ENCODE data around the gene TGM2.
A peak's percentile ranks its signal among the peaks of the same experiment; 100 is the strongest.

Gene TGM2

DNA sequence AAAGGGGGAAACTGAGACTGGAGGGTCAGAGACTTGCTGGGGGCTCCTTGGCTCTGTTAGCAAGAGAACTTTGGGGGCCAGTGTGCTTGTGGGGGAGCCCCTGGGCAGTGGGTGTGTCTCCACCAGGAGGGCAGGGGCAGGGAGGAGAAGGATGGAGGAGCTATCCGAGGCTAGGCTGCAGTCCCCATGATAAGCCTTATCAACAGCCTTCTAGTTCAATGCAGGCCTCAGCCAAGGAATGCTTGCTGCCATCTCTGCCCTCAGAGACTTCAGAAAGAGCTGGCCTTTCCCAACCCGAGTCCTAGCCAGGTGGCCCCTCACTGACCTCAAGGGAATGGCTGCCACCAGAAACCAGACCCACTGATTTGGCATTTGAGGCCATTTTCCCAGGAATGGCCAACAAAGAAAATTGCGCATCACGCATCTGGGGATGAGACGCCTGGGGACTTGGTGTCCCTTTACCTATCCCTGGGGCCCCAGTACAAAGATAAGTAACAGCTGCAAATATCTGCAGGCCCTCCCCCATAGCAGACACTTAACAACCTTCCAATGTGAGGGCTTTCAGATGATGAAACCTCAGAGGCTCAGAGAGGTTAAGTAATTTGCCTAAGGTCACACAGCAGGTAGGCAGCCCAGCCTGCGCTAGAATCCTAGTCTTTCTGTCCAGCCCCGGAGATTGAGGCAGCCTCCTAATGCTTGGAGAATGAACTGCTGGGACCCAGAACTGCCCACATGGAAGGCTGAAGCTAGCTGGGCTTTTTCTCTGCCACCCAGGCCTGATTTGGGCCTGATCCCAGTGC, 4.9 kb downstream of the TGM2 start:
- DNase-seq, result no peak

DNA sequence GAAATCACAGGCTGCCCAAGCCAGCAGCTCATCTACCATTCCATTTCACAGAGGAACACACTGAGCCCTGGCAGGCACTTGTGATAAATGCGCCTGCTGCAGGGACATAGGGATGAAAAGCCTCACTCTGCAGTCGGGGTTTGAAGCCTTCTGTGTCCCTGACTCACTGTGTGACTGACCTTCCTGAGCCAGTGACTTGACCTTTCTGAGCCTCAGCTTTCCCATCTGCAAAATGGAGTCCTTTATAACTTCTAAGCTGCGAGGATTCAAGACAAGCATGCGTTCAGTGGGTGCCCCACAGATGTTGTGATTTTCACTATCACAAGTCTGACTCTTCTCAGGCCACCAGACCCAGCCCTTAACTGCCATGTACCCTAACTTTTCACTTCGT, 5.5 kb downstream of the TGM2 start:
- no peak for DNase-seq

DNA sequence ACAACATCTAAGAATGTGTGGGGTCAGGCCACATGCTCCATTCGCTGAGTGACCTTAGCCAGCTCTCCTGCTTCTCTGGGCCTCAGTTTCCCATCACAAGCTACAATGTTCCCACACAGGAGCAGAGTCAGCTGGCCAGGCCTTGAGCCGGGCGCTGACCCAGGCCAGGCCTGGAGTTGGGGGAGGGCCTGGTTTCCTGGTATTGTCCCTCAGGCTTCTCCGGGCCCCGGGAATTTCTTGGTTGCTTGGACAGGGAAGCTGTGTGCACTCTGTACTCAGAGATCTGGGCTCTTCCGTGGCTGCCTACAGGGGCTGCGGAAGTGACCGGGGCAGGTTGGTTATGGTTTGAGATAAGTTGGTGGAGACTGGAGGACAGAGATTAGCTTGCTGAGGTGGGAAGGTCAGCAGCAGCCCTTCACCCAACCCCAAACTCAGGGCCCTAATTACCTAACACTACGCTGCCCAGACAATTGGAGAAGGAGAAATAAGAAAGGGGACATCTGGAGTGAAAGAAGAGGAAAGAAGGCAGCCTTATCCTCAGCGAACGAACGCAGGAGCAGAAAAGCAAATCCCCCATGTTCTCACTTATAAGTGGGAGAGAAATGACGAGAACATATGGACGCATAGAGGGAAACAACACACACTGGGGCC, 6.2 kb downstream of the TGM2 start:
- no peak for DNase-seq

DNA sequence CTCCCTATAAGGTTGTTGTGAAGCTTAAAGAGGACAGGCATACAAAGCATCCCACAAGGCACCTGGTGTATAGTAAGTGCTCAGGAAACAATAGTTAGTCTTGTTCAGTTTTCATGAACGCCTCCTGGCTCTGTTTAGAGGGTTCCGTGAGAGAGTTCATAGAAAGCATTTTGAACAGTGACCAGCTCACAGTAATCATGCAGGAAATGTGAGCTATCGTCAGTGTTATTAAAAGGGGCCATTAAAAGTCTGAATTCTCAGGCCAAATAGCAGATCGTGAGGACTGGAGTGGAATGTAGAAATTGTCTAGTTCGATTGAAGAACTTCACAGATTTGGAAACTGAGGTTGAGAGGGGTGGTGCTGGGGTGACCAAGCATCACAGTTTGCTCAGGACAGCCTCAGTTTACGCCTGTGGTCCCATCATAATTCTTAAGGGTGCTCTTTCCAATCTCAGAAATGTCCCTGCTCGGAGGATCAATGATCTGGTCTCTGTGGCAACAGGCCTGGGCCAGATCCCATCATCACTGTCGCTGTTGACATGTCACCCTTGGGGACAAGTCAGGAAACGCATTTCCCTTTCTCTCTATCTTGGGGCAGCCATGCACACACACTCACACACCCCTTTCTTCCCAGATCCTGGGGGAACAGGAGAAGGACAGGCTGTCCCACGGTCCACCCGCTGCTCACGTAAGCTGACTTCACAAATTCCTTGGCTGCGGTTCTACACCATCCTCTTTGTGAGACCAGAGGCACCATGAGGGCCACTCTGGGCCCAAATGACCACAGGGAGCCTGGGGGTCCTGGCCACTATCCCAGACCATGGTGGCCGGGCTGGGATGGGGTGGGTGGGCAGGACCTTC, 7.2 kb downstream of the TGM2 start:
- DNase-seq, result no peak

DNA sequence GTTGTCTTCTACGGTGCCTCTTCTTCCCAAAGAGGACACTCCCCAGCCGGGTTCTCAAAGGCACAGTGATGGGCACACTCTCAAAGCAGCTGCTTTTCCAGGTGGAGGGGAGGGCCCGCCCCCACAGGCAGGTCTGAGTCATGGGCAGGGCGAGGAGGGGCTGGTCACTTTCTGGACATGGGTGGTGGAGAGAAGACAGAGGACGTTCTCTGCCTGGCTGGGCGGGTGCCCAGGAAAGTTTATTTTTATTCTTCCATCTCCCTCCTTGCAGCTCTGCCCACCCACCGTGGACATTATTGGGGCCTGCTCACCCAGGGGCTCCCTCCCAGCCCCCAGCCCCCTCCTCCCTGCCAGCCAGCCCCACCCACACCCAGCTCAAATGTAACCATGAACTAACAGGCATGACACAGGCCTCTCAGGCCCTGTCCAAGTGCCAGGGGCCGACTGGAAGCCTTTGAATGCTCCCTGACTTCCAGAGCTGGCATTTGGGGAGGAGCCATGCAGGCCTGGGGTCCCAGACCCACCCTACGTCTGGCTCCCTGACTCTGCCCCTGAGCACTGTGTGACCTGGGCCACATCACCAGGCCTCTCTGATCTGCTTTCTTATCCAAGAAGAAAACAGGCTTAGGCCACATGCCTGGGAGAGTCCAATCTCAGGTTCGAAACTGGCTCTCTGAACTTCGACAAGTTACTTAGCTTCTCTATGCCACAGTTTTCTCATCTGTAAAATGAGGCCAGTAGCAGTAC, 8.0 kb downstream of the TGM2 start:
- no peak for DNase-seq

DNA sequence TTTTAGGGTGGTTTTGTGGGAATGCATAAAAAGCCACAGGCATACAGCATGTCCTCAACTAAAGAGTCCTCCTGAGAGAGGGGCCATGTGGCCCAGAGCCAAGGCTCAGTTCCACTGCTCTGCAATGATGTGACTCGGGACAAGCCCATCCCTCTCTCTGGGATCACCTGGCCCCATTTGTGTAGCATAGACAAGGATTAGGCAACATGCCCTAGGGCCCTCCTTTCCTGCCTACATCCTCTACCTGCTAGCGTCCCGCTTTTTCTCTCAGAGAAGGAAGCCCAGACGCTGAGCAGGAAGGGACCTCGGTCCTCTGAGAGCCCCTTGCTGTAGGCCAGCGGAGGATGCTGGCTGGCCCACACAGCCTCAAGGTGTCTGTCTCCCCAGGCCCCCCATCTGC, 8.8 kb downstream of the TGM2 start:
- no peak for DNase-seq

DNA sequence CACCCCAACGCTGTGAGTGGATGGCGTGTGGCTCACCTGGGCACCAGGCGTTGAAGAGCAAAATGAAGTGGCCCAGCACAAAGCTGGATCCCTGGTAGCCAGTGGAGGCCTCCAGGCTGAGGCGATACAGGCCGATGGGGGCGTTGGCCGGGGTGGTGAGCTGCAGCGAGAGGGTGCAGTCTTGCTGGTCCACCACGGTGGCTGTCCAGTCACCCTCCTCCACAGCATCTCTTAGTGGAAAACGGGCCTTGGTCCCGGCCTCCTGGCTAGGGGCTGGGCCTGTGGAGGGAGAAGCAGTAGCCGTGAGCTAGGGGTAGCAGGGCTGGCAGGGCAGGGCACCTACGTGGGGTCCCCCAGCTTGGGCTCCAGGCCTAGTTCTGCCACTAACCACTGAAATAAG, 9.3 kb downstream of the TGM2 start:
- DNase-seq, result no peak

DNA sequence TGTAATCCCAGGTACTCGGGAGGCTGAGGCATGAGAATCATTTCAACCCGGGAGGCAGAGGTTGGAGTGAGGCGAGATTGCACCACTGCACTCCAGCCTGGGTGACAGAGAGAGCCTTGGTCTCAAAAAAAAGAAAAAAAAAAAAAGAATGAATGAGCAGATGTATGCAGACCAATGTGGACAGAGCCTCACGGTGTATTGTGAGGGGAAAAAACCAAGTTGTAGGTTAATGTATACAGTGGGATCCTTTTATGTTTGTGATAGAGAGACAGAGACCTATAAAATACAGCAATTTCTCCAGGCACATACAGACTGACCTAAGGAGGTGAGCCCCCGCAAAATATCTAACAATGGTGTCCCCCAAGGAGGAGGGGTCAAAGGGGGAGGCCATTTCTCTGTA, 11.7 kb downstream of the TGM2 start:
- DNase-seq, result no peak

DNA sequence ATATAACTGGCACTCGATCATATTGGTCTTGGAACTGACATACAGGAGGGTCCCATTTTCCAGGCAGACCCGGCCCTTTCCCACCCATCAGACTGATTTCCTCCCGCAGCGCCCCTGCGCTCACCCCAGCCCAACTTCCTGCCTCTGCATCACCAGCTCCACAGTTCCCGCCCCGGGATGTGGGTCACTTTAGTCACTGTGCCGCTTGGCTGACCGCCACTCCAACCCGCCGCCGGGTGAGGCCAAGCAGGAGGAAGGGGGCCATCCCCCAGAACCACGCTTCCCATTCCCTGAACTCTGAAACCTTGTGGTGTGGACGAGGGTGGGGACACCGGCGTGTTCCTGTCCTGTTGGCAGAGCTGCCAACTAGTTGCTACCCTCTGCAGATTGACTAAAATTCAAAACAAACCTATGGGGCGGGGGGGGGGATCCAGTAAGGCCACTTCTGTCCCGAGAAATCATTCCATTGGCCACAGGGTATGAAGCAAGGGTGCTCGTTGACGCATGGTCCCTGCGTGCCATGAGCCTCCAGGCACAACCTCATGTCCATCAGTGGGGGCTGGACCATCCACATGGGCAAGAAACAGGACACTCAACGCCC, 12.3 kb downstream of the TGM2 start:
- no peak for DNase-seq

DNA sequence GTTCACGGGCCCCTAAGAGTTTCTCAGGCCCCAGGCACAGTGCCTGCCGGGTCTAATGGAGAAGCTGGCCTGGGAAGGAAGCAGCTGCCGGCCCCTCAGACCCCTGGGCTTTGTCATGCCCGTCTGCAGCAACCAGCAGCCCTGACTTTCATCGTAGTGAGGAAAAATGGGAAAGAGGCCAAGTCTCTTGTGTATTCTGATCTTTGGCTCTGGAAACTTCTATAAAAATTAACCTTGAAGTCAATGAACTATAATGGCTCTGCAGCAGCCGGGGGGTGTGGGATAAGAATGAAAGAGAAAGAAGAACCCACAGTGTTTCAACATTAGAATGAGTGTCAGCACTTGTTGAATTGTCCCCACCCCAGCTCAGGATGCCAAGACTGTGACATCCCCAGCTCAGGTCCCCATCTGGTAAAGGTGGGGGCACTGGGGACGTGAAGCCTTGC, 12.9 kb downstream of the TGM2 start:
- DNase-seq, result peak; percentile 19

DNA sequence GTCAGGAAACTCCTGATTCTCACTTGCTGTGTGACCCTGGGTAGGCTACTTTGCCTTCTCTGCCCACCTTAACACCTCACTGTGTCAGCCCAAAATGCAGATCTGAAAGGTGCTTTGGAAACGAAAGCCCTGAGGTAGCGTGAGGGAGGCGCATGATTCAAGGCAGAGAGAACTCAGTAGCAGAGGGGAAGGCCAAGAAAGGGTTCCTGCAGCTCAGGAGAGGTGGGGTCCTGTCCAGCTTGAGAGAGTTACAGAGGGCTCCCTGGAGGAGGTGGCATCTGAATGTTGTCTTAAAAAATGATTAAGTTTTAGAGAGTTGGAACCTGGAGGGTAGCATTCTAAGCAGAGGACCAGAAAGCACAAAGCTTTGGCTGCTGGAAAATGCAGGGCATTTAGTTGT, 13.6 kb downstream of the TGM2 start:
- DNase-seq, result no peak

DNA sequence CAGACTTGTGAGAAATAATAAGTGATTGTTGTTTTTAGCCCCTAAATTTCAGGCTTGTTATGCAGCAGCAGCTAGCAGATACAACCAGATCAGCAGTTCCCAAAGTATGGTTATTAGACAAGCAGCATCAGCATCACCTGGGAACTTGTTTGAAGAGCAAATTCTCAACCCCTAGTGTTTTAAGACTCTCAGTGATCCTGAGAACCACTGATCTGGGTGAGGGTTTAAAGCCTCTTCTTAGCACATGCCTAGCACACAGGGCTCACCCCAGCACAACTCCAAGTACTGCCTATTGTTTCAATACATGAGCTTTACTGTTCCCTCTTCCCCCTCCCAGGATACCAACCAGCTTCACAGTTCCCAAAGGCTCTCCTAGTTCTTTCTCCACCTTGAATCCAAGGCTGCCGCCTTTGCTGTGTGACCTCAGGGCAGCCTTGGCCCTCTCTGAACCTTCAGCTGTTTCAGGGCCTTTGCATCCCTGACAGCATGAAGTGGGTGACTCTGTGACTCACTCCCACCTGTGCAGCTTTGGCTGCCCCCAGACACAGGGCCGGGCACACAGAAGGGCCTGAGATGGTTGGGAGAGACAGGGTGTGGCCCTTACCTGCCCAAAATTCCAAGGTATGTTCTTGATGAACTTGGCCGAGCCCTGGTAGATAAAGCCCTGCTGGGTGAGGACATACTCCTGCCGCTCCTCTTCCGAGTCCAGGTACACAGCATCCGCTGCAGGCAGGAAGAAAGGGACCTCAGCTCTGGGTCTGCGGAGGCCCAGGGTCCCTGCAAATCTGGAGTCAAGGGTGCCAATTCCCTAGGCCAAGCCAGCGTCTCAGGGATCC, 14.5 kb downstream of the TGM2 start:
- no peak for DNase-seq

DNA sequence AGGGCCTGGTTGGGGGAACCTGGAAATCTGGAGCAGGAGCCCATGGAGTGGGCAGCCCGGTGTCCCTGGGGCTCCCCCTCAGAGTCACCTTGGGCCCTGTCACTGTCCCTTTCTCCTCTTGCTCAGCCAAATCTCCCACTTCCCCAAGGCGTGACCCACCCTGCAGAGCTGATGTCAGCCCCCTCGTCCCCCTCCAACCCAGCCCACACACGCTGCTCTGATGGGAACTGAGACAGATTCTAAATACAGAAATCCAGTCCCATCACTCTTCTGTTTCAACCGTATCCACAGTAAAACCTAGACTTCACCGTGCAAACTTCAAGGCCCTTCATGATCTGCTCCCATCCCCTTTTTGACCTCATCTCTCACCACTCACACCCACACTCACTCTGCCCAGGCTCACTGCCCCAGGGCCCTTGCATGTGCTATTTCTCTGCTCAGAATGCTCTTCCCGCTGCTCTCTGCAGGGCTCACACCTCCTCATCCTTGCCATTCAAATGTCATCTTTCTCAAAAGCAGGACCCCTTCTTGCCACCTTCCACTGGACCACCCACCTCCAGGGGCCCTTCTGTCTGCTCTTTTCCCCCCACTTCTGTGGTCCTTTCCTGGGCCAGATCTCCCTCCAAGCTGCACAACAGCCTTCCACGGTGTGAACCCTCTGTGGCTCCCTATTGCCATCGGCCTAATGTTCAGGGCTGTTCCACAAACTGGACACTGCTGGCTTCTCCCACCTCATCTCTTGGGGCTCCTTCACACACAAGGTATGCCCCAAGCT, 16.6 kb downstream of the TGM2 start:
- no peak for DNase-seq

DNA sequence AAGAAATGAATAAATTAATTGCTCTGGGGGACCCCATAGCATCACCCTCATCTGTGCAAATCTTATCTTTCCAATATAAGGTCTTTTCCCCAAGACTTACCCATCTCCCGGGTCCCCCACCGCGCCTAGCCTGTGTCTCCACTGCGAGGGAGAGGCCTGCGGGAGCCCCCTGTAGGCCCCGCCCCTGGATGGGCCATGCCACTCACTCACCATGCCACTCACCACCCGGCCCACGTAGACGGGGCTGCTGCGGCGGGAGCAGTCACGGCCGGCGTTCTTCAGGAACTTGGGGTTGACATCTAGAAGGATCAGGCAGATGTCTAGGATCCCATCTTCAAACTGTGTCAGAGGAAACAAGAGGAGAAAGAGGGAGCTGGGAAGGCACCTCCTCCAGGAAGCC, 17.3 kb downstream of the TGM2 start:
- DNase-seq, result no peak

DNA sequence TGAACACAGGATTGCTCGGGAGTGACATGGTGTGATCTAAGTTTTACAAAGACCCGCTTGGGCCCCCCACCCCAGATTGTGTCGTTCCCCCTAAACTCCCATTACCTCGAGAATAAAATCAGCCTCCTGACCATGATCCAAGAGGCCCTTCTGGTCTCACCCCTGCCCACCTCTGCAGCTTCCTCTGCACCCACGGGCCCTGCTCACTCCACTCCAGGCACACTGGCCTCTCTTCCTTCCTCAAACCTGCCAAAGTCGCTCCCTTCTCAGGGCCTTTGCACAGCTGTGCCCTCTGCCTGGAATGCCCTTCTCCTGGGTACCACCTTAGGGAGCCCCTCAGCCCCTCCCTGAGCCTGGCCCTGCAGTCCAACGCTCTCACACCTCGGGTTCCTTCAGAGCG, 17.9 kb downstream of the TGM2 start:
- no peak for DNase-seq

DNA sequence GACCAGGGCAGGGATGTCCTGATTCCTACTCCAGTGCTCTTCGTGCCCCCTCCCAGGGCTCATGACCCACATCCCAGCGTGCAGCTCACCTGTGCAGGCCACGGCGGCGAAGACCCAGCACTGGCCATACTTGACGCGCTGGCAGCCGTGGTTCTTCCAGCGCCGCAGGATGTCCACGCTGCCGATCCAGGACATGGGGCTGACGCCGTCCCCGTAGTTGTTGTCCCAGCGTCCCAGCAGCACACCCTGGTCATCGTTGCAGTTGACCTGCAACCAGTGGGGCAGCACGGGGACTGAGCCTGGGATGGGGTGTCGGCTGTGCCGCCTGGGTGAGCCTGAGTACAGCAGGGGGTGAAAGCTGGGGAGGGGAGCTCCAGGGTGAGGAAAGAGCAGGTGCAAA, 18.4 kb downstream of the TGM2 start:
- no peak for DNase-seq

DNA sequence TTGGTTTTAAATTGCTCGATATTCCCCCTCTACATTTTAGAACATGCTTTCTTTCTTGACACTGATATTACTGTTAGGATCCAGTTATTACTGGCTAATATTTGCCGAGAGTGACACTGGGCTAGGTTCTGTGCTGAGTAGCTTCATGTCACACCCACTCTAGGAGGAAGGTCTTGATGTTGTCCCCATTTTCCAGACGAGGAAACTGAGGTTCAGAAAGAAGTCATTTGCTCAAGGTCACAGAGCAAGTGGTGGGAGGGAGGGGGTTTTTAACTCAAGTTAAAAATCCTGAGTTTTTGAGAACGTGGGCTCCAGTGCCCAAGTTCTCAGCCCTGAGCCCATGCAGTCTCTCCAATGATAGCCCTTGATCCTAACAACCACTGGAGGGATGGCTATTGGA, 18.9 kb downstream of the TGM2 start:
- no peak for DNase-seq

DNA sequence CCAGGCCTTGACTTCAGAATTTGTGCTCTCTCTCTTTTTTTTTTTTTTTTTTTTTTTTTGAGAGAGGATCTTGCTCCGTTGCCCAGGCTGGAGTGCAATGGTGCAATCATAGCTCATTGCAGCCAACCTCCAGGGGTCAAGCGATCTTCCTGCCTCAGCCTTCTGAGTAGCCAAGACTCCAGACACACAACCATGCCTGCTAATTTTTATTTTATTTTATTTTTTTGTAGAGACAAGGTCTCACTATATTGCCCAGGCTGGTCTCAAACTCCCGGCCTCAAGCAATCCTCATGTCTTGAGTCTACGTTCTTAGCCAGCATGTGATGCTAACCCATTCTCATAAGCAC, 19.4 kb downstream of the TGM2 start:
- DNase-seq, result no peak

DNA sequence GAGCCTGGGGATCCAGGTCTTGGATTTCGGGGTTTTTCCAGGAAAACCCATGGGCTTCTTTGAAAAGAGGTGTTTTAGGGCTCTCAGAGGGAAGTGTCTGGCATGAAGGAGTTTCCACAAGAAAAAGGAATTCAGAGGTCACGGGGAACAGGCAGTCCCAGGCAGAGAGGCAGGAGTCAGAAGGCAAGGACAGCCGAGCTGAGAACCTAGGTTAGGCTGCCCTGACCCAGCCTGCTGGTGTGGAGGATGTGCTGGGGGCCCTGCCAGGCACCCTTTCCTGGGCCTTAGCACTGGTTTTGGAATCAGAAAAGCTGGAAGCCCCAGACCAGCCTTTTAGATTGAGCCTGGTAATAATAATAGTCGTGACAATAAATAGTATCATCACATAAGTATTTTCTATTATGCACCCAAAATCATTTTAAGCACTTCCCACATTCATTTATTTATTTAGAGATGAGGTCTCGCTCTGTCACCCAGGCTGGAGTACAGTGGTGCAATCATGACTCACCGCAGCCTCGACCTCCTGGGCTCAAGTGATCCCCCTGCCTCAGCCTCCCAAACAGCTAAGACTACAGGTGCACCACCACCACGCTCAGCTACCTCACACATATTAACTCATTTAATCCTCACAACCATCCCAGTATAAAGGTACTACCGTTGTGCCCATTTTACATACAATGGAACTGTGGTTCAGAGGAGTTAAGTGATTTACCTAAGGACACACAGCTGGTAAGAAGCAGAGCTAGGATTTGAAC, 19.9 kb downstream of the TGM2 start:
- DNase-seq, result no peak

DNA sequence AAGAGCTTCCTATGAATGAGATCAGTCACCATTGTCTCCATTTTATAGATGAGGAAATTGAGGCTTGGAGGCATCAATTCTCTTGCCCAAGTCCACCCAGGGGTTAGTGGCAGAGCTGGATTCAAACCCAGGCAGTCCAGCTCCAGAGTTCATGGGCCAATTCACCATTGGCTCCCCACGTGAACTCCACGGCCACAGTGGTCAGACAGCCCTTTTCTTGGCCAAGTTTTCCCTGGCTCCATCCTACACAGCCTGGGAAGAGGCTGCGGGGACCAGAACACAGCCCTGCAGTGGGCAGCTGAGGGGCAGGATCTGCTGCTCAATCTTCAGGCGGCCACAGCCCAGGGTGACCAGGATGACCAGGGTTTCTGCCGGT, 20.5 kb downstream of the TGM2 start:
- no peak for DNase-seq

Measured in NCI-H2227 treated with DMSO at 0.1 percent for 48 hours (cell line).